B cell (primary cell): Measurements from ENCODE around the gene HLA-DMB. TPM values are rescaled to one million over a fixed set of nuclear protein-coding genes. Genes with fewer than 3 reads are reported as not detected.

Source experiments
- ATAC-seq: fragments of 200-7000 bp; cut with Tn5 transposase; one replicate; pipeline ENCODE4 v1.10.0; 2021; ENCODE audit warnings: low read depth, mild to moderate bottlenecking, moderate number of reproducible peaks, moderate library complexity
- CTCF ChIA-PET: fragments of 350-600 bp; sonication (Branson Sonifier 250); formaldehyde crosslinking; loops from one replicate; lab custom pipeline; 2021; ENCODE audit warnings: antibody characterized with exemption, inconsistent platforms; lab: Charles Lee
- POLR2A ChIA-PET: fragments of 350-600 bp; sonication (Branson Sonifier 250); formaldehyde crosslinking; loops from one replicate; lab custom pipeline; 2021; ENCODE audit warnings: antibody characterized with exemption; lab: Charles Lee
- DNase-seq: peaks from one replicate; pipeline ENCODE4 v3.0.0; 2013
- H2AFZ ChIP-seq: 2 replicates; pipeline ENCODE4 v1.6.1; 2012; ENCODE audit warnings: mild to moderate bottlenecking, low read depth, low read length; ENCODE audit not compliant: insufficient read depth, poor library complexity, severe bottlenecking
- H3K27ac ChIP-seq, 2 donors: 1 replicate in 1 of 2; 2 replicates in 1 of 2; pipeline ENCODE4 v1.5.1; 2012 to 2013; ENCODE audit warnings: low read length in 2 of 2, mild to moderate bottlenecking in 2 of 2, moderate library complexity in 1 of 2
- H3K27me3 ChIP-seq, 4 experiments: fragments of 200-600 bp in 1 of 4; sonication (generic) in 1 of 4; replicated peaks in 1 of 4; 1 replicate in 2 of 4; 2 replicates in 2 of 4; pipeline versions ENCODE4 v1.6.1 to v1.7.0; 2013 to 2016; ENCODE audit warnings: low read length in 3 of 4, mild to moderate bottlenecking in 2 of 4, mixed read lengths in 1 of 4, moderate library complexity in 1 of 4; ENCODE audit not compliant: insufficient read depth in 4 of 4, control insufficient read depth in 3 of 4; ENCODE audit errors: control extremely low read depth in 1 of 4
- H3K36me3 ChIP-seq, 2 experiments: replicated peaks in 1 of 2; 1 replicate in 1 of 2; 2 replicates in 1 of 2; pipeline versions ENCODE4 v1.6.1 to v1.7.1; 2013; ENCODE audit warnings: low read length in 1 of 2; ENCODE audit not compliant: insufficient read depth in 2 of 2, control insufficient read depth in 1 of 2; ENCODE audit errors: control extremely low read depth in 1 of 2, extremely low read depth in 1 of 2
- H3K4me1 ChIP-seq, 2 donors: fragments of 200-600 bp in 1 of 2; sonication (generic) in 1 of 2; 1 replicate in 1 of 2; 2 replicates in 1 of 2; pipeline versions ENCODE4 v1.5.1 to v1.6.1; 2013 to 2017; ENCODE audit warnings: low read length in 2 of 2; ENCODE audit not compliant: control insufficient read depth in 2 of 2, insufficient read depth in 2 of 2
- H3K4me2 ChIP-seq: replicated peaks from 2 replicates; pipeline ENCODE3; 2012; ENCODE audit warnings: mild to moderate bottlenecking, low read depth, low read length; ENCODE audit not compliant: poor library complexity, severe bottlenecking
- H3K4me3 ChIP-seq, 5 experiments: fragments of 200-600 bp in 1 of 5; sonication (generic) in 1 of 5; 1 replicate in 3 of 5; 2 replicates in 2 of 5; pipeline versions ENCODE4 v1.5.1 to v1.7.0; 2011 to 2016; ENCODE audit warnings: low read length in 4 of 5, mild to moderate bottlenecking in 4 of 5, low read depth in 2 of 5, control low read depth in 1 of 5, moderate library complexity in 1 of 5; ENCODE audit not compliant: insufficient read depth in 1 of 5; ENCODE audit errors: control extremely low read depth in 1 of 5, extremely low read depth in 1 of 5
- H3K79me2 ChIP-seq: fragments of 200-600 bp; sonication (generic); one replicate; pipeline ENCODE4 v1.6.0; 2016; ENCODE audit warnings: low read length; ENCODE audit not compliant: control insufficient read depth, insufficient read depth
- H3K9ac ChIP-seq: fragments of 200-600 bp; sonication (generic); 2 replicates; pipeline ENCODE4 v1.6.1; 2017; ENCODE audit warnings: mild to moderate bottlenecking, low read length, moderate library complexity
- H3K9me3 ChIP-seq, 3 donors: one replicate each; pipeline versions ENCODE4 v1.6.1 to v1.7.1; 2013; ENCODE audit warnings: low read length in 2 of 3; ENCODE audit not compliant: control insufficient read depth in 2 of 3, insufficient read depth in 1 of 3; ENCODE audit errors: control extremely low read depth in 1 of 3
- H4K20me1 ChIP-seq: 2 replicates; pipeline ENCODE4 v1.6.0; 2012; ENCODE audit warnings: mild to moderate bottlenecking, low read length; ENCODE audit not compliant: insufficient read depth, control insufficient read depth, poor library complexity, severe bottlenecking
- H3K27ac Mint-ChIP-seq: one replicate; pipeline ENCODE4 v1.8.0; 2021; ENCODE audit warnings: mixed read lengths
- H3K27me3 Mint-ChIP-seq: one replicate; pipeline ENCODE4 v1.8.0; 2021; ENCODE audit warnings: mixed read lengths
- H3K4me1 Mint-ChIP-seq: one replicate; pipeline ENCODE4 v1.8.0; 2021; ENCODE audit warnings: mixed read lengths
- H3K4me3 Mint-ChIP-seq: one replicate; pipeline ENCODE4 v1.8.0; 2021; ENCODE audit warnings: mixed read lengths
- H3K9me3 Mint-ChIP-seq: one replicate; pipeline ENCODE4 v1.8.0; 2022; ENCODE audit warnings: mixed read lengths; ENCODE audit not compliant: insufficient read depth
- EZH2 ChIP-seq: IDR thresholded peaks from 2 replicates; pipeline ENCODE4 v1.6.1; 2012; ENCODE audit warnings: borderline replicate concordance, low read depth, mild to moderate bottlenecking, moderate library complexity, low read length; ENCODE audit not compliant: insufficient read depth, poor library complexity, severe bottlenecking
- WGBS: methylation state at CpG from one replicate; pipeline ENCODE4 v1.1.5; 2013; ENCODE audit warnings: missing lambda C conversion rate; ENCODE audit not compliant: insufficient coverage; 5-methylcytosine and 5-hydroxymethylcytosine counted together
- intact Hi-C: fragments of 100-400 bp; cut with micrococcal nuclease; formaldehyde crosslinking; loops from one replicate; pipeline ENCODE4 v1.10.0; 2022
- polyA plus RNA-seq: library from polyadenylated mRNA; depleted of rRNA; stranded (reverse); fragments of >200 nt; gene quantifications from 2 replicates; pipeline ENCODE4 v1.2.3, GENCODE V29; 2012
- total RNA-seq, 2 donors: library from RNA; stranded (reverse); fragments of 120-200 nt in 1 of 2; gene quantifications; 1 replicate in 1 of 2; 2 replicates in 1 of 2; pipeline versions ENCODE4 v1.2.3 to v1.2.4, GENCODE V29; 2013 to 2022
- TF ChIP-seq, protein P1 (sequence below): fragments of 200-600 bp; IDR thresholded peaks from one replicate; pipeline ENCODE4 v1.8.0; 2022; ENCODE audit warnings: antibody characterized with exemption, mild to moderate bottlenecking

HLA-DMB gene
- total and polyA plus RNA-seq, 2 donors (not counting 1 experiment from before 2014, with no cell fraction given) = 593 to 656 TPM

DNA sequence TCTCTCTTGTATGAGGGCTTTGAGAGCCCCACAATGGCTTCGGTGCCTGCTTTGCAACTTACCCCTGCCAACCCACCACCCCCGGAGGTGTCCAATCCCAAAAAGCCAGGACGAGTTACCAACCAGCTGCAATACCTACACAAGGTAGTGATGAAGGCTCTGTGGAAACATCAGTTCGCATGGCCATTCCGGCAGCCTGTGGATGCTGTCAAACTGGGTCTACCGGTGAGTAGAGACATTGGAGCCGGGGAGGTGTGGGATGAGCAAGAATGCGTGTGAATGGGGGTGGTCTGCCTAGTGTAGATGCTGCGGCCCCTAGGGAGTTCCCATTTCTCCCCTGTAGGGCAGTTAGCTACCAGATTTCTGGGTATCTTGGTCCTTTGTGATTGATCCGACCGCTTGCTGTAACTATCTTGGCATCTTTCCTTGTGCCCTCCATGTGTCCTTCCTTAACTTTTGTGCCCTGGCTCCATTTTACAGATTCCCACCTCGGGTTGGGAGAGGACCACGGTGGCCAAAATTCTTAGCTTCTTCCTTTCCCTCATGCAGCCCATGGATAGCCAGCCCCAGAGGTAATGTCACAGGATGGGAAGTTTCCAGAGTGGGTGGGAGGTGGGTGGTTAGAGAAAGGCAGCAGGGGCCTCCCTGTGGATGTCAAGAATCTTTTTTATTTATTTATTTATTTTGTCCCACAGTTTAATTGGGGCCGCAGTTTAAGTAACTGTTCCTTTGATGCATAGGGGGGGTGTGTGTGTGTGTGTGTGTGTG is 33.9 kb upstream of the HLA-DMB start:
- Histone ChIP-seq H3K4me1 (peaks cover 29 to 40% of the 10 kb centered on the region in 2 donors), H3K79me2 (peaks cover 88% of the 10 kb centered on the region), H3K36me3 (peaks cover 0 to 66% of the 10 kb centered on the region in 2 experiments), H3K4me3 (peak overlapping the region; percentile 87 to 99 (median 96)), H3K27ac (peak overlapping the region; percentile 22 to 75), H3K27me3 (no peaks in the 10 kb centered on the region), H3K9ac (peak overlapping the region; percentile 91), H2AFZ (no peak overlapping the region), H4K20me1 (peaks cover 71% of the 10 kb centered on the region), H3K4me2 (peak overlapping the region; percentile 88), H3K9me3 (no peaks in the 10 kb centered on the region)
- TF ChIP-seq, protein P1, sequence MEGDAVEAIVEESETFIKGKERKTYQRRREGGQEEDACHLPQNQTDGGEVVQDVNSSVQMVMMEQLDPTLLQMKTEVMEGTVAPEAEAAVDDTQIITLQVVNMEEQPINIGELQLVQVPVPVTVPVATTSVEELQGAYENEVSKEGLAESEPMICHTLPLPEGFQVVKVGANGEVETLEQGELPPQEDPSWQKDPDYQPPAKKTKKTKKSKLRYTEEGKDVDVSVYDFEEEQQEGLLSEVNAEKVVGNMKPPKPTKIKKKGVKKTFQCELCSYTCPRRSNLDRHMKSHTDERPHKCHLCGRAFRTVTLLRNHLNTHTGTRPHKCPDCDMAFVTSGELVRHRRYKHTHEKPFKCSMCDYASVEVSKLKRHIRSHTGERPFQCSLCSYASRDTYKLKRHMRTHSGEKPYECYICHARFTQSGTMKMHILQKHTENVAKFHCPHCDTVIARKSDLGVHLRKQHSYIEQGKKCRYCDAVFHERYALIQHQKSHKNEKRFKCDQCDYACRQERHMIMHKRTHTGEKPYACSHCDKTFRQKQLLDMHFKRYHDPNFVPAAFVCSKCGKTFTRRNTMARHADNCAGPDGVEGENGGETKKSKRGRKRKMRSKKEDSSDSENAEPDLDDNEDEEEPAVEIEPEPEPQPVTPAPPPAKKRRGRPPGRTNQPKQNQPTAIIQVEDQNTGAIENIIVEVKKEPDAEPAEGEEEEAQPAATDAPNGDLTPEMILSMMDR = no peak
- no peak for TF ChIP-seq EZH2
- H3K9me3 Mint-ChIP-seq = no peaks in the 10 kb centered on the region
- DNase-seq = peak; percentile 27
- H3K27ac Mint-ChIP-seq = peak overlapping the region; percentile 86
- ChIA-PET POLR2A (interaction anchor here (0.6 to 11.8 kb wide), 12 partner anchors 8 to 138 kb away, joined by 3 to 349 read pairs (median 3); partner anchors contain the start of genes HLA-DMA, HLA-DMB, PSMB8 and PSMB9), CTCF (interaction anchor here (0.7 to 28.4 kb wide), 17 partner anchors 11 to 173 kb away, joined by 3 to 822 read pairs (median 6); partner anchors contain the start of genes HLA-DMA, HLA-DMB and TAP2)
- peaks cover 48% of the 10 kb centered on the region for H3K4me1 Mint-ChIP-seq
- 47% methylated on average over 4 of the region's 14 CpGs for WGBS
- intact Hi-C loops = loop anchor here (5.0 kb wide), 3 partner anchors 53 to 797 kb away; partner anchors contain the start of genes AGPAT1 and RNF5
- ATAC-seq = no peak
- peak overlapping the region; percentile 96 for H3K4me3 Mint-ChIP-seq
- no peaks in the 10 kb centered on the region for H3K27me3 Mint-ChIP-seq
